Caco-2 (cell line): ENCODE measurements around the gene TRAPPC5. TPM values are rescaled to one million over a fixed set of nuclear protein-coding genes. Genes with fewer than 3 reads are reported as not detected.

Experiments used
- BruUV-seq: library from RNA; stranded (reverse); fragments of 400-500 nt; replicated peaks from 2 replicates; lab custom pipeline; 2021; lab: Mats Ljungman, UMichigan
- CTCF ChIA-PET: fragments of 300-600 bp; sonication (Branson Sonifier 250); formaldehyde crosslinking; loops from one replicate; lab custom pipeline; 2022; ENCODE audit warnings: antibody characterized with exemption; lab: Charles Lee
- POLR2A ChIA-PET: fragments of 300-600 bp; sonication (Branson Sonifier 250); formaldehyde crosslinking; loops from one replicate; lab custom pipeline; 2022; ENCODE audit warnings: antibody characterized with exemption; lab: Charles Lee
- DNase-seq, 2 experiments: peaks; one replicate each; pipeline versions ENCODE4 v3.0.0 to v3.0.0-alpha.2; 2020 to 2022
- H3K27me3 ChIP-seq: replicated peaks from 2 replicates; pipeline ENCODE4 v1.6.0; 2011; ENCODE audit warnings: low read length; ENCODE audit not compliant: control insufficient read depth, insufficient read depth
- H3K36me3 ChIP-seq: 2 replicates; pipeline ENCODE4 v1.5.1; 2011; ENCODE audit warnings: low read length; ENCODE audit not compliant: control insufficient read depth, insufficient read depth
- H3K4me1 ChIP-seq: fragments of 250-450 bp; sonication (Bioruptor Pico); 2 replicates; pipeline ENCODE4 v1.5.1; 2020; ENCODE audit warnings: mild to moderate bottlenecking
- H3K4me3 ChIP-seq: 2 replicates; pipeline ENCODE4 v1.5.1; 2011; ENCODE audit warnings: low read depth, mild to moderate bottlenecking, control low read depth, low read length
- H3K9me3 ChIP-seq: fragments of 250-450 bp; sonication (Bioruptor Pico); 2 replicates; pipeline ENCODE4 v1.5.1; 2020; ENCODE audit warnings: mild to moderate bottlenecking, moderate library complexity
- H3K27ac Mint-ChIP-seq: one replicate; pipeline ENCODE4 v1.8.0; 2022; ENCODE audit warnings: mixed read lengths; ENCODE audit not compliant: unreplicated experiment
- H3K27me3 Mint-ChIP-seq: one replicate; pipeline ENCODE4 v1.8.0; 2022; ENCODE audit warnings: mixed read lengths; ENCODE audit not compliant: insufficient read depth, unreplicated experiment
- H3K36me3 Mint-ChIP-seq: one replicate; pipeline ENCODE4 v1.8.0; 2022; ENCODE audit warnings: mild to moderate bottlenecking, mixed read lengths; ENCODE audit not compliant: insufficient read depth, unreplicated experiment
- H3K4me1 Mint-ChIP-seq: one replicate; pipeline ENCODE4 v1.8.0; 2022; ENCODE audit warnings: low read depth, mixed read lengths; ENCODE audit not compliant: unreplicated experiment
- H3K4me3 Mint-ChIP-seq: one replicate; pipeline ENCODE4 v1.8.0; 2022; ENCODE audit warnings: mild to moderate bottlenecking, moderate library complexity, mixed read lengths; ENCODE audit not compliant: unreplicated experiment
- H3K9me3 Mint-ChIP-seq: one replicate; pipeline ENCODE4 v1.8.0; 2022; ENCODE audit warnings: mixed read lengths; ENCODE audit not compliant: unreplicated experiment
- CTCF ChIP-seq, 2 experiments: fragments of 200-600 bp in 1 of 2; IDR thresholded peaks; 1 replicate in 1 of 2; 2 replicates in 1 of 2; pipeline versions ENCODE4 v1.5.1 to v1.8.0; 2011 to 2022; ENCODE audit warnings: antibody characterized with exemption in 1 of 2, control low read depth in 1 of 2, inconsistent platforms in 1 of 2, low read depth in 1 of 2, low read length in 1 of 2, mild to moderate bottlenecking in 1 of 2, moderate library complexity in 1 of 2; ENCODE audit not compliant: insufficient read depth in 1 of 2, severe bottlenecking in 1 of 2, unreplicated experiment in 1 of 2
- intact Hi-C: fragments of 100-400 bp; cut with micrococcal nuclease; formaldehyde crosslinking; loops from one replicate; pipeline ENCODE4 v1.10.0; 2022; ENCODE audit not compliant: unreplicated experiment
- total RNA-seq: library from RNA; stranded (reverse); gene quantifications from 2 replicates; pipeline ENCODE4 v1.2.3, GENCODE V29; 2022

Gene TRAPPC5
- total RNA-seq, 1 experiment from 2014 or later, result 80.3 TPM

- Mint-ChIP-seq H3K4me1 (no peaks in the 10 kb centered on the region), H3K9me3 (no peaks in the 10 kb centered on the region), H3K27me3 (no peaks in the 10 kb centered on the region), H3K36me3 (no peaks in the 10 kb centered on the region), H3K4me3 (no peak overlapping the region), H3K27ac (no peak overlapping the region)
- Histone ChIP-seq H3K36me3 (no peaks in the 10 kb centered on the region), H3K27me3 (no peaks in the 10 kb centered on the region), H3K4me1 (no peaks in the 10 kb centered on the region), H3K4me3 (no peak overlapping the region), H3K9me3 (no peaks in the 10 kb centered on the region)
- no peak for TF ChIP-seq CTCF (IDR thresholded peaks at IDR 0.05; ENCODE audit: insufficient read depth in 1 of 2, low read depth in 1 of 2, low read length in 1 of 2, severe bottlenecking in 1 of 2, unreplicated experiment in 1 of 2)
- intact Hi-C loops, result no loop called here
- DNase-seq, result no peak
- CTCF ChIA-PET, result no interaction called here
- POLR2A ChIA-PET, result no interaction called here
- no TSS peak for BruUV-seq
These were observed 20.5 kb downstream of the TRAPPC5 start for GRCh38 chr19:7701049-7701653.

GRCh38 chr19:7701654-7702457, 21.2 kb downstream of the TRAPPC5 start, which contains the start of gene FCER2:
Gene FCER2 (minus strand): TSS chr19:7702131. CDS start chr19:7699760, 2,371 bp downstream.
- CTCF ChIA-PET, result no interaction called here

GRCh38 chr19:7703332-7703731, 22.7 kb downstream of the TRAPPC5 start:
- H3K27ac Mint-ChIP-seq, result no peak overlapping the region
- H3K9me3 Mint-ChIP-seq, result no peaks in the 10 kb centered on the region
- Histone ChIP-seq H3K27me3 (no peaks in the 10 kb centered on the region), H3K4me1 (no peaks in the 10 kb centered on the region), H3K4me3 (no peak overlapping the region), H3K9me3 (no peaks in the 10 kb centered on the region), H3K36me3 (no peaks in the 10 kb centered on the region)
- CTCF ChIA-PET, result no interaction called here
- DNase-seq, result no peak
- POLR2A ChIA-PET, result no interaction called here
- intact Hi-C loops, result no loop called here
- no TSS peak for BruUV-seq
- H3K4me3 Mint-ChIP-seq, result no peak overlapping the region
- no peak for TF ChIP-seq CTCF (IDR thresholded peaks at IDR 0.05; ENCODE audit: insufficient read depth in 1 of 2, low read depth in 1 of 2, low read length in 1 of 2, severe bottlenecking in 1 of 2, unreplicated experiment in 1 of 2)
- no peaks in the 10 kb centered on the region for H3K4me1 Mint-ChIP-seq
- no peaks in the 10 kb centered on the region for H3K36me3 Mint-ChIP-seq
- no peaks in the 10 kb centered on the region for H3K27me3 Mint-ChIP-seq

More at GRCh38 chr19:7701654-7702457, 21.2 kb downstream of the TRAPPC5 start, which contains the start of gene FCER2:
- Histone ChIP-seq H3K27me3 (no peaks in the 10 kb centered on the region), H3K9me3 (no peaks in the 10 kb centered on the region), H3K4me3 (no peak within 1 kb of the TSS), H3K4me1 (no peaks in the 10 kb centered on the region), H3K36me3 (no peaks in the 10 kb centered on the region)
- intact Hi-C loops, result no loop called here
- no peak for DNase-seq
- Mint-ChIP-seq H3K9me3 (no peaks in the 10 kb centered on the region), H3K4me3 (no peak within 1 kb of the TSS), H3K27ac (no peak within 1 kb of the TSS), H3K27me3 (no peaks in the 10 kb centered on the region), H3K4me1 (no peaks in the 10 kb centered on the region), H3K36me3 (no peaks in the 10 kb centered on the region)
- BruUV-seq, result no TSS peak
- POLR2A ChIA-PET, result no interaction called here
- no peak for TF ChIP-seq CTCF (IDR thresholded peaks at IDR 0.05; ENCODE audit: insufficient read depth in 1 of 2, low read depth in 1 of 2, low read length in 1 of 2, severe bottlenecking in 1 of 2, unreplicated experiment in 1 of 2)
